GM23338 (cell line): ENCODE data around the gene C1orf115.

ENCODE experiments used
- CREB1 ChIP-seq: fragments of 250-450 bp; sonication (Bioruptor Pico); IDR thresholded peaks from 2 replicates; pipeline ENCODE4 v1.5.0; 2020; ENCODE audit warnings: low read depth, mild to moderate bottlenecking, moderate library complexity
- CTCF ChIP-seq, 2 experiments: fragments of 200-600 bp in 1 of 2; sonication (generic) in 1 of 2; conservative IDR thresholded peaks; 2 replicates each; pipeline versions ENCODE4 v1.5.1 to v1.6.1; 2016 to 2017; ENCODE audit warnings: antibody characterized with exemption in 2 of 2, low read depth in 2 of 2, mild to moderate bottlenecking in 2 of 2, moderate library complexity in 1 of 2
- ETS1 ChIP-seq: IDR thresholded peaks from 2 replicates; pipeline ENCODE4 v1.6.1; 2016; ENCODE audit warnings: antibody characterized with exemption
- EZH2 ChIP-seq: fragments of 200-600 bp; sonication (generic); IDR thresholded peaks from one replicate; pipeline ENCODE4 v1.8.0; 2017; ENCODE audit warnings: antibody characterized with exemption, mild to moderate bottlenecking, low read depth; ENCODE audit not compliant: unreplicated experiment
- EZH2phosphoT487 ChIP-seq: fragments of 200-600 bp; sonication (generic); IDR thresholded peaks from one replicate; pipeline ENCODE4 v1.8.1; 2018; ENCODE audit warnings: antibody characterized with exemption; ENCODE audit not compliant: unreplicated experiment
- JUNB ChIP-seq: IDR thresholded peaks from one replicate; pipeline ENCODE4 v1.6.1; 2016; ENCODE audit warnings: antibody characterized with exemption; ENCODE audit not compliant: unreplicated experiment
- NANOG ChIP-seq: IDR thresholded peaks from 2 replicates; pipeline ENCODE4 v1.6.1; 2016; ENCODE audit warnings: antibody characterized with exemption, borderline replicate concordance
- POLR2AphosphoS5 ChIP-seq: IDR thresholded peaks from 2 replicates; pipeline ENCODE4 v1.6.1; 2016; ENCODE audit warnings: antibody characterized with exemption, low read depth
- STAT1 ChIP-seq: IDR thresholded peaks from one replicate; pipeline ENCODE4 v1.6.1; 2016; ENCODE audit warnings: antibody characterized with exemption; ENCODE audit not compliant: unreplicated experiment
- ZNF331 ChIP-seq: fragments of 250-450 bp; sonication (Bioruptor Pico); IDR thresholded peaks from 2 replicates; pipeline ENCODE4 v1.5.0; 2020; ENCODE audit warnings: low read depth, mild to moderate bottlenecking, moderate library complexity
- TF ChIP-seq, protein P1 (sequence below): fragments of 250-450 bp; sonication (Bioruptor Pico); IDR thresholded peaks from 2 replicates; pipeline ENCODE4 v1.5.0; 2020; ENCODE audit warnings: mild to moderate bottlenecking, moderate library complexity
- TF ChIP-seq, protein P2 (sequence below): IDR thresholded peaks from one replicate; pipeline ENCODE4 v1.6.1; 2018; ENCODE audit warnings: antibody characterized with exemption; ENCODE audit not compliant: unreplicated experiment

- no peak for TF ChIP-seq ETS1
- no peak for TF ChIP-seq CTCF (conservative IDR thresholded peaks at IDR 0.05; ENCODE audit: low read depth in 2 of 2)
- TF ChIP-seq POLR2AphosphoS5, result no peak
- no peak for TF ChIP-seq EZH2
- TF ChIP-seq CREB1, result no peak
- no peak for TF ChIP-seq EZH2phosphoT487
- TF ChIP-seq JUNB, result no peak
- TF ChIP-seq STAT1, result no peak
- TF ChIP-seq ZNF331 (CRISPR knock-in tag), result no peak
- TF ChIP-seq NANOG, result no peak
- TF ChIP-seq, protein P1, sequence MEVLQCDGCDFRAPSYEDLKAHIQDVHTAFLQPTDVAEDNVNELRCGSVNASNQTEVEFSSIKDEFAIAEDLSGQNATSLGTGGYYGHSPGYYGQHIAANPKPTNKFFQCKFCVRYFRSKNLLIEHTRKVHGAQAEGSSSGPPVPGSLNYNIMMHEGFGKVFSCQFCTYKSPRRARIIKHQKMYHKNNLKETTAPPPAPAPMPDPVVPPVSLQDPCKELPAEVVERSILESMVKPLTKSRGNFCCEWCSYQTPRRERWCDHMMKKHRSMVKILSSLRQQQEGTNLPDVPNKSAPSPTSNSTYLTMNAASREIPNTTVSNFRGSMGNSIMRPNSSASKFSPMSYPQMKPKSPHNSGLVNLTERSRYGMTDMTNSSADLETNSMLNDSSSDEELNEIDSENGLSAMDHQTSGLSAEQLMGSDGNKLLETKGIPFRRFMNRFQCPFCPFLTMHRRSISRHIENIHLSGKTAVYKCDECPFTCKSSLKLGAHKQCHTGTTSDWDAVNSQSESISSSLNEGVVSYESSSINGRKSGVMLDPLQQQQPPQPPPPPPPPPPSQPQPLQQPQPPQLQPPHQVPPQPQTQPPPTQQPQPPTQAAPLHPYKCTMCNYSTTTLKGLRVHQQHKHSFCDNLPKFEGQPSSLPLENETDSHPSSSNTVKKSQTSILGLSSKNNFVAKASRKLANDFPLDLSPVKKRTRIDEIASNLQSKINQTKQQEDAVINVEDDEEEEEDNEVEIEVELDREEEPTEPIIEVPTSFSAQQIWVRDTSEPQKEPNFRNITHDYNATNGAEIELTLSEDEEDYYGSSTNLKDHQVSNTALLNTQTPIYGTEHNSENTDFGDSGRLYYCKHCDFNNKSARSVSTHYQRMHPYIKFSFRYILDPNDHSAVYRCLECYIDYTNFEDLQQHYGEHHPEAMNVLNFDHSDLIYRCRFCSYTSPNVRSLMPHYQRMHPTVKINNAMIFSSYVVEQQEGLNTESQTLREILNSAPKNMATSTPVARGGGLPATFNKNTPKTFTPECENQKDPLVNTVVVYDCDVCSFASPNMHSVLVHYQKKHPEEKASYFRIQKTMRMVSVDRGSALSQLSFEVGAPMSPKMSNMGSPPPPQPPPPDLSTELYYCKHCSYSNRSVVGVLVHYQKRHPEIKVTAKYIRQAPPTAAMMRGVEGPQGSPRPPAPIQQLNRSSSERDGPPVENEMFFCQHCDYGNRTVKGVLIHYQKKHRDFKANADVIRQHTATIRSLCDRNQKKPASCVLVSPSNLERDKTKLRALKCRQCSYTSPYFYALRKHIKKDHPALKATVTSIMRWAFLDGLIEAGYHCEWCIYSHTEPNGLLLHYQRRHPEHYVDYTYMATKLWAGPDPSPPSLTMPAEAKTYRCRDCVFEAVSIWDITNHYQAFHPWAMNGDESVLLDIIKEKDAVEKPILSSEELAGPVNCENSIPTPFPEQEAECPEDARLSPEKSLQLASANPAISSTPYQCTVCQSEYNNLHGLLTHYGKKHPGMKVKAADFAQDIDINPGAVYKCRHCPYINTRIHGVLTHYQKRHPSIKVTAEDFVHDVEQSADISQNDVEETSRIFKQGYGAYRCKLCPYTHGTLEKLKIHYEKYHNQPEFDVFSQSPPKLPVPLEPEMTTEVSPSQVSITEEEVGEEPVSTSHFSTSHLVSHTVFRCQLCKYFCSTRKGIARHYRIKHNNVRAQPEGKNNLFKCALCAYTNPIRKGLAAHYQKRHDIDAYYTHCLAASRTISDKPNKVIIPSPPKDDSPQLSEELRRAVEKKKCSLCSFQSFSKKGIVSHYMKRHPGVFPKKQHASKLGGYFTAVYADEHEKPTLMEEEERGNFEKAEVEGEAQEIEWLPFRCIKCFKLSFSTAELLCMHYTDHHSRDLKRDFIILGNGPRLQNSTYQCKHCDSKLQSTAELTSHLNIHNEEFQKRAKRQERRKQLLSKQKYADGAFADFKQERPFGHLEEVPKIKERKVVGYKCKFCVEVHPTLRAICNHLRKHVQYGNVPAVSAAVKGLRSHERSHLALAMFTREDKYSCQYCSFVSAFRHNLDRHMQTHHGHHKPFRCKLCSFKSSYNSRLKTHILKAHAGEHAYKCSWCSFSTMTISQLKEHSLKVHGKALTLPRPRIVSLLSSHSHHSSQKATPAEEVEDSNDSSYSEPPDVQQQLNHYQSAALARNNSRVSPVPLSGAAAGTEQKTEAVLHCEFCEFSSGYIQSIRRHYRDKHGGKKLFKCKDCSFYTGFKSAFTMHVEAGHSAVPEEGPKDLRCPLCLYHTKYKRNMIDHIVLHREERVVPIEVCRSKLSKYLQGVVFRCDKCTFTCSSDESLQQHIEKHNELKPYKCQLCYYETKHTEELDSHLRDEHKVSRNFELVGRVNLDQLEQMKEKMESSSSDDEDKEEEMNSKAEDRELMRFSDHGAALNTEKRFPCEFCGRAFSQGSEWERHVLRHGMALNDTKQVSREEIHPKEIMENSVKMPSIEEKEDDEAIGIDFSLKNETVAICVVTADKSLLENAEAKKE (CRISPR knock-in tag), result no peak
- TF ChIP-seq, protein P2, sequence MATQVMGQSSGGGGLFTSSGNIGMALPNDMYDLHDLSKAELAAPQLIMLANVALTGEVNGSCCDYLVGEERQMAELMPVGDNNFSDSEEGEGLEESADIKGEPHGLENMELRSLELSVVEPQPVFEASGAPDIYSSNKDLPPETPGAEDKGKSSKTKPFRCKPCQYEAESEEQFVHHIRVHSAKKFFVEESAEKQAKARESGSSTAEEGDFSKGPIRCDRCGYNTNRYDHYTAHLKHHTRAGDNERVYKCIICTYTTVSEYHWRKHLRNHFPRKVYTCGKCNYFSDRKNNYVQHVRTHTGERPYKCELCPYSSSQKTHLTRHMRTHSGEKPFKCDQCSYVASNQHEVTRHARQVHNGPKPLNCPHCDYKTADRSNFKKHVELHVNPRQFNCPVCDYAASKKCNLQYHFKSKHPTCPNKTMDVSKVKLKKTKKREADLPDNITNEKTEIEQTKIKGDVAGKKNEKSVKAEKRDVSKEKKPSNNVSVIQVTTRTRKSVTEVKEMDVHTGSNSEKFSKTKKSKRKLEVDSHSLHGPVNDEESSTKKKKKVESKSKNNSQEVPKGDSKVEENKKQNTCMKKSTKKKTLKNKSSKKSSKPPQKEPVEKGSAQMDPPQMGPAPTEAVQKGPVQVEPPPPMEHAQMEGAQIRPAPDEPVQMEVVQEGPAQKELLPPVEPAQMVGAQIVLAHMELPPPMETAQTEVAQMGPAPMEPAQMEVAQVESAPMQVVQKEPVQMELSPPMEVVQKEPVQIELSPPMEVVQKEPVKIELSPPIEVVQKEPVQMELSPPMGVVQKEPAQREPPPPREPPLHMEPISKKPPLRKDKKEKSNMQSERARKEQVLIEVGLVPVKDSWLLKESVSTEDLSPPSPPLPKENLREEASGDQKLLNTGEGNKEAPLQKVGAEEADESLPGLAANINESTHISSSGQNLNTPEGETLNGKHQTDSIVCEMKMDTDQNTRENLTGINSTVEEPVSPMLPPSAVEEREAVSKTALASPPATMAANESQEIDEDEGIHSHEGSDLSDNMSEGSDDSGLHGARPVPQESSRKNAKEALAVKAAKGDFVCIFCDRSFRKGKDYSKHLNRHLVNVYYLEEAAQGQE, result no peak
Observed at GRCh38 chr1:220681220-220681880, 8.8 kb upstream of the C1orf115 start.
